A549 (cell line): ENCODE data around the gene D2HGDH. TPM values are rescaled to one million over a fixed set of nuclear protein-coding genes. Genes with fewer than 3 reads are reported as not detected.

Source experiments
- ATAC-seq, 2 experiments: fragments of 200-7000 bp in 1 of 2; fragments of >200 bp in 1 of 2; cut with Nextera tagmentation in 1 of 2; cut with Tn5 transposase in 1 of 2; 3 replicates each; pipeline versions ENCODE4 v1.8.0 to v1.9.1; 2018 to 2020; ENCODE audit warnings: mild to moderate bottlenecking in 1 of 2, moderate library complexity in 1 of 2
- CTCF ChIA-PET: fragments of 300-600 bp; sonication (Branson Sonifier 250); formaldehyde crosslinking; extraction: SDS; loops from one replicate; lab custom pipeline; 2021; ENCODE audit warnings: antibody characterized with exemption, inconsistent platforms; lab: Yijun Ruan, JAX
- POLR2A ChIA-PET: fragments of 350-600 bp; formaldehyde crosslinking; extraction: SDS; loops from one replicate; lab custom pipeline; 2021; ENCODE audit warnings: antibody characterized with exemption, inconsistent platforms; lab: Yijun Ruan, JAX
- DNase-seq, 2 experiments: peaks; one replicate each; pipeline versions ENCODE4 v3.0.0 to v3.0.0-alpha.2; 2011 to 2016; ENCODE audit warnings: low read depth in 1 of 2, low spot score in 1 of 2
- FAIRE-seq: peaks from 2 replicates; lab custom pipeline; 2011; peaks lifted over from hg19 to GRCh38; lab: Jason Lieb, UNC
- H3K27ac ChIP-seq, 2 experiments: fragments of >200 bp; sonication (Bioruptor Twin); formaldehyde crosslinking; 3 replicates each; pipeline ENCODE4 v1.5.1; 2016 to 2017
- H3K4me1 ChIP-seq: fragments of >200 bp; sonication (Bioruptor Twin); formaldehyde crosslinking; 3 replicates; pipeline ENCODE4 v1.6.1; 2016
- H3K4me2 ChIP-seq: fragments of >200 bp; sonication (Bioruptor Twin); formaldehyde crosslinking; 3 replicates; pipeline ENCODE4 v1.6.1; 2016
- H3K4me3 ChIP-seq: fragments of >200 bp; sonication (Bioruptor Twin); formaldehyde crosslinking; 3 replicates; pipeline ENCODE4 v1.5.1; 2016
- H3K9me3 ChIP-seq: fragments of >200 bp; sonication (Bioruptor Twin); formaldehyde crosslinking; 3 replicates; pipeline ENCODE4 v1.6.1; 2016
- BHLHE40 ChIP-seq: IDR thresholded peaks from 2 replicates; pipeline ENCODE4 v1.6.1; 2012; ENCODE audit warnings: low read depth, low read length, inconsistent platforms
- CEBPB ChIP-seq, 2 experiments: fragments of >200 bp in 1 of 2; sonication (Bioruptor Twin) in 1 of 2; formaldehyde crosslinking in 1 of 2; IDR thresholded peaks; 2 replicates each; pipeline ENCODE4 v1.6.1; 2012 to 2016
- EHF ChIP-seq: fragments of 250-450 bp; sonication (Bioruptor Pico); IDR thresholded peaks from 2 replicates; pipeline ENCODE4 v1.5.0; 2020; ENCODE audit warnings: mild to moderate bottlenecking
- FOSL2 ChIP-seq, 2 experiments: fragments of 450-650 bp in 1 of 2; fragments of >200 bp in 1 of 2; sonication (Bioruptor Twin) in 1 of 2; formaldehyde crosslinking; IDR thresholded peaks; 2 replicates each; pipeline versions ENCODE4 v1.5.0 to v1.6.1; 2016 to 2020; ENCODE audit warnings: mild to moderate bottlenecking in 1 of 2, moderate library complexity in 1 of 2
- HOXB13 ChIP-seq: fragments of 250-450 bp; sonication (Bioruptor Pico); IDR thresholded peaks from 2 replicates; pipeline ENCODE4 v1.5.0; 2020; ENCODE audit warnings: low read depth, mild to moderate bottlenecking, moderate library complexity
- JUN ChIP-seq, 2 experiments: fragments of >200 bp; sonication (Bioruptor Twin); formaldehyde crosslinking; IDR thresholded peaks; 2 replicates in 1 of 2; 3 replicates in 1 of 2; pipeline ENCODE4 v1.6.1; 2016 to 2017
- NR3C1 ChIP-seq: fragments of >200 bp; sonication (Bioruptor Twin); formaldehyde crosslinking; IDR thresholded peaks from 3 replicates; pipeline ENCODE4 v1.6.1; 2017
- POLR2A ChIP-seq: IDR thresholded peaks from 2 replicates; pipeline ENCODE4 v1.6.1; 2012; ENCODE audit warnings: mild to moderate bottlenecking, low read length
- RFX5 ChIP-seq: fragments of 450-650 bp; IDR thresholded peaks from 2 replicates; pipeline ENCODE4 v1.7.1; 2014; ENCODE audit warnings: antibody characterized with exemption, mild to moderate bottlenecking, moderate library complexity
- RNF2 ChIP-seq: fragments of 200-600 bp; sonication (generic); IDR thresholded peaks from 2 replicates; pipeline ENCODE4 v1.6.1; 2016; ENCODE audit warnings: low read depth, mild to moderate bottlenecking, antibody characterized with exemption, moderate library complexity, borderline replicate concordance
- SREBF2 ChIP-seq: fragments of 450-650 bp; IDR thresholded peaks from 2 replicates; pipeline ENCODE4 v1.6.1; 2014; ENCODE audit warnings: mild to moderate bottlenecking, moderate library complexity
- TFCP2L1 ChIP-seq: fragments of 250-450 bp; sonication (Bioruptor Pico); IDR thresholded peaks from 2 replicates; pipeline ENCODE4 v1.5.0; 2021; ENCODE audit warnings: mild to moderate bottlenecking
- ZC3H11A ChIP-seq: fragments of 450-650 bp; IDR thresholded peaks from 2 replicates; pipeline ENCODE4 v1.6.1; 2014; ENCODE audit warnings: antibody characterized with exemption, mild to moderate bottlenecking
- WGBS: methylation state at CpG from one replicate; pipeline ENCODE4 v1.1.6; 2017; ENCODE audit errors: missing lambda C conversion rate; 5-methylcytosine and 5-hydroxymethylcytosine counted together
- polyA plus RNA-seq, 4 experiments: library from polyadenylated mRNA; depleted of rRNA in 3 of 4; stranded (reverse); fragments of >200 nt; fragmentation: RNase III in 1 of 4; extraction: RNeasy Plus Mini Kit Qiagen cat#74134 plus additional on column Dnase treatment in 1 of 4; gene quantifications; 2 replicates in 3 of 4; 3 replicates in 1 of 4; pipeline ENCODE4 v1.2.3, GENCODE V29; 2011 to 2017
- TF ChIP-seq, protein P1 (sequence below): fragments of 200-600 bp; sonication (generic); IDR thresholded peaks from 2 replicates; pipeline ENCODE4 v1.6.1; 2016; ENCODE audit warnings: antibody characterized with exemption, mild to moderate bottlenecking, moderate library complexity
- TF ChIP-seq, protein P2 (sequence below): fragments of 450-650 bp; IDR thresholded peaks from 2 replicates; pipeline ENCODE4 v1.6.1; 2014; ENCODE audit warnings: antibody characterized with exemption
- TF ChIP-seq, protein P3 (sequence below): fragments of 250-450 bp; sonication (Bioruptor Pico); IDR thresholded peaks from 2 replicates; pipeline ENCODE4 v1.5.0; 2020; ENCODE audit warnings: low read depth, mild to moderate bottlenecking, moderate library complexity
- TF ChIP-seq, protein P4 (sequence below): IDR thresholded peaks from 2 replicates; pipeline ENCODE4 v1.6.1; 2012

D2HGDH gene
- polyA plus RNA-seq, 2 of the 4 experiments (the other 2 are of a cell fraction), result 6.5 to 18.5 TPM

DNA sequence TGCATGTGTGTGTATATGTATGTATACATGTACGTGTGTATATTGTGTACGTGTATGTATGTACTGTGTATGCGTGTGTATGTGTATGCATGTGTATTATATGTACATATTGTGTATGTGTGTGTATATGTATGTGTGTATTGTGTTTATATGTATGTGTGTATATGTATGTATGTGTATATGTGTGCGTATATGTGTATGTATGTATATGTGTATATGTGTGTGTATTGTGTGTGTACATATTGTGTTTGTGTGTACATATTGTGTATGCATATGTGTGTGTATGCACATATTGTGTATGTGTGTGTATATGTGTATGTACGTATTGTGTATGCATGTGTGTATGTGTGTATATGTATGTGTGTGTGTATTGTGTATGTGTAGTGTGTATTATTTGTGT, 59.0 kb downstream of the D2HGDH start:
- Histone ChIP-seq H3K4me3 (no peak overlapping the region), H3K4me1 (no peaks in the 10 kb centered on the region; the same call in 2 of the 3 replicates), H3K4me2 (no peak overlapping the region), H3K27ac (no peak overlapping the region), H3K9me3 (no peaks in the 10 kb centered on the region)
- FAIRE-seq, result no peak
- ChIA-PET CTCF (interaction anchor here (0.6 kb wide), 1 partner anchor 31 kb away, joined by 4 read pairs; no protein-coding TSS in a partner anchor), POLR2A (no interaction called here)
- ATAC-seq, result no peak
- WGBS, result 81% methylated on average over 5 of the region's 5 CpGs
- DNase-seq, result no peak
- TF ChIP-seq EHF (CRISPR knock-in tag) (no peak), CEBPB (IDR thresholded peaks at IDR 0.05) (no peak), BHLHE40 (no peak)
- TF ChIP-seq, protein P1, sequence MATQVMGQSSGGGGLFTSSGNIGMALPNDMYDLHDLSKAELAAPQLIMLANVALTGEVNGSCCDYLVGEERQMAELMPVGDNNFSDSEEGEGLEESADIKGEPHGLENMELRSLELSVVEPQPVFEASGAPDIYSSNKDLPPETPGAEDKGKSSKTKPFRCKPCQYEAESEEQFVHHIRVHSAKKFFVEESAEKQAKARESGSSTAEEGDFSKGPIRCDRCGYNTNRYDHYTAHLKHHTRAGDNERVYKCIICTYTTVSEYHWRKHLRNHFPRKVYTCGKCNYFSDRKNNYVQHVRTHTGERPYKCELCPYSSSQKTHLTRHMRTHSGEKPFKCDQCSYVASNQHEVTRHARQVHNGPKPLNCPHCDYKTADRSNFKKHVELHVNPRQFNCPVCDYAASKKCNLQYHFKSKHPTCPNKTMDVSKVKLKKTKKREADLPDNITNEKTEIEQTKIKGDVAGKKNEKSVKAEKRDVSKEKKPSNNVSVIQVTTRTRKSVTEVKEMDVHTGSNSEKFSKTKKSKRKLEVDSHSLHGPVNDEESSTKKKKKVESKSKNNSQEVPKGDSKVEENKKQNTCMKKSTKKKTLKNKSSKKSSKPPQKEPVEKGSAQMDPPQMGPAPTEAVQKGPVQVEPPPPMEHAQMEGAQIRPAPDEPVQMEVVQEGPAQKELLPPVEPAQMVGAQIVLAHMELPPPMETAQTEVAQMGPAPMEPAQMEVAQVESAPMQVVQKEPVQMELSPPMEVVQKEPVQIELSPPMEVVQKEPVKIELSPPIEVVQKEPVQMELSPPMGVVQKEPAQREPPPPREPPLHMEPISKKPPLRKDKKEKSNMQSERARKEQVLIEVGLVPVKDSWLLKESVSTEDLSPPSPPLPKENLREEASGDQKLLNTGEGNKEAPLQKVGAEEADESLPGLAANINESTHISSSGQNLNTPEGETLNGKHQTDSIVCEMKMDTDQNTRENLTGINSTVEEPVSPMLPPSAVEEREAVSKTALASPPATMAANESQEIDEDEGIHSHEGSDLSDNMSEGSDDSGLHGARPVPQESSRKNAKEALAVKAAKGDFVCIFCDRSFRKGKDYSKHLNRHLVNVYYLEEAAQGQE, result no peak
- TF ChIP-seq, all 56 proteins: peak for 0

DNA sequence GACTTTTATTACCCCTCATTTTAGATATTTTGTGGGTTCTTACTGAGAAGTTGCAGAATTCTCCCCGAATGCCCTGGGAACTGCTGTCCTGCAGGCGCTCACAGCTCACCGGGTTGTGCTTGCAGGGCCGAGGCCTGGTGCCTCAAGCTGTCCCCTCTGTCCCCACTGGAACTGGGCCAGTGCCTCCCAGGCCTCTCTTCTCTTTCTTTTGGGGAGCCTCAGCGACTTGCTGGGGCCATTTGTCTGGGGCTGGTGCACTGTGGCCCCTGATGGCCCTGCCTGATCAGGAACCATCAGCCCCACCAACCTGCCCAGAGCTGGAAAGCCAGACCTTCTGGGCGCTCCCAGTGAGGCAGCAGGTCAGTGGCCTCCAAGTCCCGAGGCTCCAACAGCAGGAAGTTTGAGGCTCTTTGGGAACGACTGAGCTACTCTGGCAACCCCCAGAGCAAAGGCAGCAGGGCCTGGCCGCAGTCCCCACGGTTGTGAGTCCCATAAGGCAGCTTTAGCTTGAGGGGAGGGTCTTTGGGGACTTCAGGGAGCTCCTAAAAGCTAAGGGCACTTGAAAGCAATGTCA, 59.9 kb downstream of the D2HGDH start:
- CTCF ChIA-PET, result interaction anchor here (0.8 to 0.9 kb wide), 2 partner anchors 19 to 84 kb away, joined by 3 to 4 read pairs; no protein-coding TSS in a partner anchor
- Histone ChIP-seq H3K4me1 (no peaks in the 10 kb centered on the region; the same call in 2 of the 3 replicates), H3K9me3 (no peaks in the 10 kb centered on the region), H3K4me2 (no peak overlapping the region), H3K4me3 (no peak overlapping the region), H3K27ac (no peak overlapping the region)
- DNase-seq, result no peak
- 71% methylated on average over 9 of the region's 10 CpGs for WGBS
- no peak for TF ChIP-seq POLR2A
- TF ChIP-seq TFCP2L1 (CRISPR knock-in tag), result no peak
- no peak for TF ChIP-seq JUN (IDR thresholded peaks at IDR 0.05)
- TF ChIP-seq, protein P2, sequence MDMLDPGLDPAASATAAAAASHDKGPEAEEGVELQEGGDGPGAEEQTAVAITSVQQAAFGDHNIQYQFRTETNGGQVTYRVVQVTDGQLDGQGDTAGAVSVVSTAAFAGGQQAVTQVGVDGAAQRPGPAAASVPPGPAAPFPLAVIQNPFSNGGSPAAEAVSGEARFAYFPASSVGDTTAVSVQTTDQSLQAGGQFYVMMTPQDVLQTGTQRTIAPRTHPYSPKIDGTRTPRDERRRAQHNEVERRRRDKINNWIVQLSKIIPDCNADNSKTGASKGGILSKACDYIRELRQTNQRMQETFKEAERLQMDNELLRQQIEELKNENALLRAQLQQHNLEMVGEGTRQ, result no peak
- TF ChIP-seq HOXB13 (CRISPR knock-in tag), result no peak
- no peak for ATAC-seq
- no peak for FAIRE-seq
- POLR2A ChIA-PET, result no interaction called here

DNA sequence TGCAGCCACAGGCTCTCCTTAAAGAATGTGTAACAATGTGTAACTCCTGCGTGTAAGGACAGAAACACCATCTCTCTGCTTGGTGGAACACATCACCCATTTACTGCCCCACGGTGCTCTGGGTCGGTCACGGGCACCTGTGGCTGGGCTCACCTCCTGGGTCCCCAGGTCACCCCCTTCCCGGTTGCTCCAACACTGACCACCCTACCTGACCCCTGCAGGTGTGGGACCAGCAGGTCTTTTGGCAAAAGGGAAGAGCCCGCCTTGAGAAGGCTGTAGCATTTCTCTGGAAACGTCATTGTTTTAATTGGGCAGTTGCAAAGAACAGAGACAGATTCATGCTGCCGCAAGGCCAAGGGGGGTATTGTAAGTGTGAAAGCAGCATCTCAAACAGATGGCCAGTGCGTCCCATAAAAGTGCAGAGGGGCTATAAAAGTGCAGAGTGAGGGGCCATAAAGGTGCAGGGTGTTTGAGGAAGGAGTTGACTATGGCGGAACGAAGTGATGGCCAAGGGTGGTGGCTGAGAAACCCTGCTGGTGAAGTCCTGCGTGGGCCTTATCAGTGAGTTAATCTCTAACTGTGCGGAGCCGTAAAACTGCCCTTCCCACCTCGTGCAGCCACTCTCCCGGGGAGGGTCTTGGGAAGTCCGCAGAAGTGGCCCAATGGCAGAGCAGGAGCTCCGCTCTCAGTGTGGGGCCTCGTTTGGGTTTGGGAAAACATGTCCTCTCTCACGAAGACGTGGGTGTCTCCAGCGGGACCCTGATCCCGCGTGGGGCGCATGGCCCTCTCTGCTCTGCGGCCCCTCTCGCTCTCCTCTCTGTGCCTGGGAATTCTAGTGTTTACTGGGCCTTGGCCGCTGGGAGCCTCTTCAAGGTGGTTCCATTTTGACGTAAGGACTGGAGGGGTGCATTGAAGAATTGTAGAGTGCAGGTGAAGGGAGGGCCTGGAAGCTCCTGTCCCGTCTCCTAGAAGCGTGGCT, 60.9 kb downstream of the D2HGDH start:
- ChIA-PET CTCF (interaction anchor here (0.8 to 1.3 kb wide), 5 partner anchors 15 to 90 kb away, joined by 3 to 4 read pairs (median 3); no protein-coding TSS in a partner anchor), POLR2A (no interaction called here)
- H3K27ac ChIP-seq, result no peak overlapping the region

More for the DNA sequence above, 60.9 kb downstream of the D2HGDH start:
- Histone ChIP-seq H3K4me1 (no peaks in the 10 kb centered on the region; the same call in 2 of the 3 replicates), H3K9me3 (no peaks in the 10 kb centered on the region), H3K4me3 (no peak overlapping the region), H3K4me2 (no peak overlapping the region)
- DNase-seq (no peak), ATAC-seq (no peak), FAIRE-seq (no peak)
- TF ChIP-seq ZC3H11A (no peak), FOSL2 (IDR thresholded peaks at IDR 0.05) (no peak), FOSL2 (CRISPR knock-in tag; IDR thresholded peaks at IDR 0.05) (no peak), NR3C1 (no peak), BHLHE40 (no peak), RFX5 (no peak), HOXB13 (CRISPR knock-in tag) (no peak), RNF2 (no peak), SREBF2 (no peak)
- TF ChIP-seq, protein P3, sequence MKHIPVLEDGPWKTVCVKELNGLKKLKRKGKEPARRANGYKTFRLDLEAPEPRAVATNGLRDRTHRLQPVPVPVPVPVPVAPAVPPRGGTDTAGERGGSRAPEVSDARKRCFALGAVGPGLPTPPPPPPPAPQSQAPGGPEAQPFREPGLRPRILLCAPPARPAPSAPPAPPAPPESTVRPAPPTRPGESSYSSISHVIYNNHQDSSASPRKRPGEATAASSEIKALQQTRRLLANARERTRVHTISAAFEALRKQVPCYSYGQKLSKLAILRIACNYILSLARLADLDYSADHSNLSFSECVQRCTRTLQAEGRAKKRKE (CRISPR knock-in tag), result no peak
- TF ChIP-seq, protein P4, sequence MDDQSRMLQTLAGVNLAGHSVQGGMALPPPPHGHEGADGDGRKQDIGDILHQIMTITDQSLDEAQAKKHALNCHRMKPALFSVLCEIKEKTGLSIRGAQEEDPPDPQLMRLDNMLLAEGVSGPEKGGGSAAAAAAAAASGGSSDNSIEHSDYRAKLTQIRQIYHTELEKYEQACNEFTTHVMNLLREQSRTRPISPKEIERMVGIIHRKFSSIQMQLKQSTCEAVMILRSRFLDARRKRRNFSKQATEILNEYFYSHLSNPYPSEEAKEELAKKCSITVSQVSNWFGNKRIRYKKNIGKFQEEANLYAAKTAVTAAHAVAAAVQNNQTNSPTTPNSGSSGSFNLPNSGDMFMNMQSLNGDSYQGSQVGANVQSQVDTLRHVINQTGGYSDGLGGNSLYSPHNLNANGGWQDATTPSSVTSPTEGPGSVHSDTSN, result no peak
- WGBS, result 77% methylated on average over 31 of the region's 31 CpGs
